ENCODE data around the gene FHL5.
"Not testable (repeated sequence)": the region's sequence is repeated elsewhere in the genome, so short reads cannot be mapped to it uniquely, and the experiment has no call there.

Gene FHL5

GRCh38 chr6:96532399-96532798 is 30.5 kb upstream of the FHL5 start:
- no peak for TF ChIP-seq CTCF (conservative IDR thresholded peaks at IDR 0.05; ENCODE audit: low read depth, low read length)
- no peak overlapping the region for H3K4me3 ChIP-seq (ENCODE audit: low read depth, low read length)
- no peak for DNase-seq (ENCODE audit: low read depth)

- no peak for DNase-seq (ENCODE audit: low read depth)
- no peak overlapping the region for H3K4me3 ChIP-seq (ENCODE audit: low read depth, low read length)
- TF ChIP-seq CTCF (conservative IDR thresholded peaks at IDR 0.05; ENCODE audit: low read depth, low read length): no peak
These were observed 25.2 kb upstream of the FHL5 start for GRCh38 chr6:96537726-96538125.

- TF ChIP-seq CTCF (conservative IDR thresholded peaks at IDR 0.05; ENCODE audit: low read depth, low read length): peak; percentile 65
- H3K4me3 ChIP-seq (ENCODE audit: low read depth, low read length): no peak overlapping the region
- peak; percentile 43 for DNase-seq (ENCODE audit: low read depth)
These were observed 20.2 kb upstream of the FHL5 start for GRCh38 chr6:96542702-96543101.

- no peak for TF ChIP-seq CTCF (conservative IDR thresholded peaks at IDR 0.05; ENCODE audit: low read depth, low read length)
- H3K4me3 ChIP-seq (ENCODE audit: low read depth, low read length): no peak overlapping the region
- DNase-seq (ENCODE audit: low read depth): no peak
These were observed 17.0 kb upstream of the FHL5 start for GRCh38 chr6:96545882-96546281.

GRCh38 chr6:96547654-96548053 is 15.3 kb upstream of the FHL5 start:
- no peak overlapping the region for H3K4me3 ChIP-seq (ENCODE audit: low read depth, low read length)
- no peak for TF ChIP-seq CTCF (conservative IDR thresholded peaks at IDR 0.05; ENCODE audit: low read depth, low read length)
- no peak for DNase-seq (ENCODE audit: low read depth)

GRCh38 chr6:96554558-96554957 is 8.4 kb upstream of the FHL5 start:
- DNase-seq (ENCODE audit: low read depth): no peak
- no peak for TF ChIP-seq CTCF (conservative IDR thresholded peaks at IDR 0.05; ENCODE audit: low read depth, low read length)
- no peak overlapping the region for H3K4me3 ChIP-seq (ENCODE audit: low read depth, low read length)

- DNase-seq (ENCODE audit: low read depth); H3K4me3 ChIP-seq (ENCODE audit: low read depth, low read length): not testable (repeated sequence)
These were observed 3.2 kb upstream of the FHL5 start for GRCh38 chr6:96559740-96560139.

- no peak overlapping the region for H3K4me3 ChIP-seq (ENCODE audit: low read depth, low read length)
- no peak for TF ChIP-seq CTCF (conservative IDR thresholded peaks at IDR 0.05; ENCODE audit: low read depth, low read length)
- no peak for DNase-seq (ENCODE audit: low read depth)
These were observed 925 bp downstream of the FHL5 start for GRCh38 chr6:96563853-96564252.
